DMS114 treated with DMSO at 0.1 percent for 48 hours (cell line): ENCODE data around the gene NPL.

Experiments
- DNase-seq: peaks from one replicate; lab custom pipeline; 2025; ENCODE audit not compliant: unreplicated experiment; lab: John Stamatoyannopoulos, UW

NPL gene

DNA sequence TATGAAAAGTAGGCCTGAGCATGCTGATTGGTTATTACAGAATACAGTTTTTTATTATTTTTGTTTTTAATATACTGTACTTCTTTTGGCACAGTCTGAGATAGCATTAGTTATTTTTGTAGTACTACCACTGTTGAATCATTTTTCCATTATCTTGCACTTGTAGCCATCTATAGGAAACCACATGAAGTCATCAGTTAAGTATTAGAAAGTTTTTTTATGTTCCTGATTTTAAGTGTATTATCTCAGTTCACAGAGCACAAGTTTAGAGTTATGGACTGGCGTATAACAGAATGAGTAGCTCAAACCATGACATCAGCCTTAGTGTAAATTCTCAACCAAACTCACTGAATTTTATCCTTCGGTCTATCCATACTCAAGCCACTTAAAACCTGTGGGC lies 72.4 kb downstream of the NPL start:
- DNase-seq: no peak

DNA sequence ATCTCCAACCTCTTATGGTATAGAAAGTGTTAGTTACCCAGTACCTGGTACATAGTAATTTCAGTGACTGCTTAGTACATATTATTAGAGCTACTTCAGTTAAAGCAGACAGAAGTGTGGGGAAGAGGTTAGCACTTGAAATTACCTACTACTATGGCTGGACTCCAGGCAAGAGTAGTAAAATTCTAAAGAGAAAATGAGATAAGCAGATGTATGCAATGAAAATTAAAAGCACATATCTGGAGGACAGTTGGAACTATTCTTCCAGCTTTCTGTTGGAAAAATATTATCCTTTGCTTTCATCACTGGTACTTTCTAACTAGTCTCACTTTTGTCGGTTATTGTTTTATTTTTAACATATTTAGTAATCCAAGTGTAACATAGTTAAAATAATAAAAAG lies 73.3 kb downstream of the NPL start:
- no peak for DNase-seq

DNA sequence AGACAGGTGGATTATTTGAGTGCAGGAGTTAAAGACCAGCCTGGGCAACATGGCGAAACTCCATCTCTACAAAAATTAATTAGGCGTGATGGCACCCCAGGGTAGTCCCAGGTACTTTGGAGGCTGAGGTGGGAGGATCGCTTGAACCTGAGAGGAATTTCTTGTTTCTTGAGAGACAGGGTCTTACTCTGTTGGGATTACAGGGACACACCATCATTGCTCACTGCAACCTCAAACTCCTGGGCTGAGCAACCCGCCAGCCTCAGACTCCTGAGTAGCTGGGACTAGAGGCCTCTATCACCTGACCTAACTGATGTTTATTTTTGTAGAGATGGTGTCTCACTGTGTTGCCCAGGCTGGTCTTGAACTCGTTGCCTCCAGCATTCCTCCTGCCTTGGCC lies 74.4 kb downstream of the NPL start:
- DNase-seq: no peak

DNA sequence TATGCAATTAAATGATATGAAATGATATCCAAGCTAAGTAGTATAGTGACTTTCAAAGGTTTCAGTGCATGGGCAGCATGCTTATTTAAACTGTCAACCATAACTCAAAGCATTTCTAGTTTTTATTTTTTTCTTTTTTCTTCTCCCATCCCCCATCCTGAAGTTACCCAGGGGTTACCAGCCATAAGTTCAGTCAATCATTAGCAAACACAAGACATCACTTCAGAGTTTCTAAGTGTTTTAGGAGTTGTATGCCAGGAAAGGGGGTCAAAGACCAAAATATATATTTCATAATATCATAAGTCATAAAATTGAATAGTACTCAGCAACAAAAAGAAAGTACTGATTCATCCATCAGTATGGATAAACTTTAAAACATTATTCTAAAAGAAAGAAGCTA lies 78.3 kb downstream of the NPL start:
- no peak for DNase-seq

DNA sequence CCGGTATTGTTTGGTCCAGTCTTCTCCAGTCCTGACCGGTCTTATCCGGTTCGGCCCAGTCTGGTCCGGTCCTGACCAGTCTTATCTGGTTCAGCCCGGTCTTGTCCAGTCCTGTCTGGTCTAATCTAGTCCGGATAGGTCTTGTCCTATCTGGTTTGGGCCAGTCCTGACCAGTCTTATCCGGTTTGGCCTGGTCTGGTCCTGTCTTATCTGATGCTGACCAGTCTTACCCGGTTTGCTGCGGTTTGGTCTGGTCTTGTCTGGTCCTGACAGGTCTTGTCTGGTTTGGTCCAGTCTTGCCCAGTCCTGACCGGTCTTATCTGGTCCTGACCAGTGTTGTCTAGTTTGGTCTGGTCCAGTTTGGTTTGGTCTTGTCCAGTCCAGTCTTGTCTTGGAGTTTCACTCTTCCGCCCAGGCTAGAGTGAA lies 79.7 kb downstream of the NPL start:
- no peak for DNase-seq

DNA sequence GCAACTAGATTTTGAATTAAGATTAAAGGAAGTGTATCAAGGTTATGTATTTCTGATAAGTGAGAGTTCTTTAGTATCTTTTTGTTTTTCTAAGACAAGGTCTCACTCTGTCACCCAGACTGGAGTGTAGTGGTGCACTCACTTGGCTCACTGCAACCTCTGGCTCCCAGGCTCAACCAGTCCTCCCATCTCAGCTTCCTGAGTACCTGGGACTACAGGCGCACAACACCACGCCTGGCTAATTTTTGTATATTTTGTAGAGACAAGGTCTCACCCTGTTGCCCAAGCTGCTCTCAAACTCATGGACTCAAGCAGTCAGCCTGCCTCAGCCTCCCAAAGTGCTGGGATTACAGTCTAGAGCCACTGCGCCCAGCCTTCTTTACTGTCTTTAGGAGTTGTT lies 83.3 kb downstream of the NPL start:
- DNase-seq: no peak

DNA sequence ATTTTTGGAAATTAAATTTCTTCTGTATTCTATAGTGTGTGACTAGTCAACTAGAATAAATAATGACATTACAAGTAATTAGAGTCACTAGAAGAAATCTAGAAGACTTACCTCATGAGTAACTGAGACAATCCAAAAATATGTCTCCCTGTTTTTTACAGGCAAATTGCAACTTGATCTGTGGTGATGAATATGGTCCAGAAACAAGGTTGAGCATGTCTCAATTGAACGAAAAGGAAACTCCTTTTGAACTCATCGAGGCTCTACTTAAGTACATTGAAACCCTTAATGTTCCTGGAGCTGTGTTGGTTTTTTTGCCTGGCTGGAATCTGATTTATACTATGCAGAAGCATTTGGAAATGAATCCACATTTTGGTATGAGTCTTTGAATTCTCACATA lies 86.3 kb downstream of the NPL start:
- DNase-seq: no peak

DNA sequence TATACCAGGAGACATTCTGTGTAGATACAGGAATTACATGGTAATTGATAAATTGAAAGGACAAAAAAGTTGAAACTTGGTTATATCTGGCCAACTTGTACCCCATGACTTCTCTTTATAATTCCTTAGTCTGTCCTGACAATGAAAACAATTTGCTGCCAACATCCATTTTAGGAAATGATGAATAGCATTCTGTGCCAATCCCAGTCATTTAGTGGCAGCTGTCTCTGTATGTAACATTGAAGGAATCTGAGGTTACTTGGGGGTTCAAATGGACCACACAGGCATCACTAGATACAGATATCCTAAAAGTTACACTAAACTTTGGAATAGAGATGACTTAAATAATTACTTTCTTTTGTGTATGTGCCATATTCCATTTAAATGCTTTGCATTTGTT lies 87.8 kb downstream of the NPL start:
- DNase-seq: no peak

DNA sequence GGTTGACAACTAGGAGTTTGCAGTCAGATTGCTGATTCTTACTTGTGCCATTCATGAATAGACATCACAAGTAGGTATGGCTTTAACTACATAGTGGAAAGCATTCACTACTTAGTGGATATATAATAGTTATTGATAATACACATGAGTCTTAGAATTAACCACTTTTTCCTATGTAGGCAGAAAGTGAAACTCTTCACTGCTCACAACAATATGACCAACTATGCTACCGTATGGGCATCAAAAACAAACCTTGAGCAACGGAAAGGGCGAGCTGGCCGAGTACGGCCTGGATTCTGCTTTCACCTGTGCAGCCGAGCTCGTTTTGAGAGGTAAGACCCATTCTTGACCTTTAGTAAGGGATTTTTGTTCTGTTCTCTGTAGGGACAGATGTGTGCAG lies 88.3 kb downstream of the NPL start:
- no peak for DNase-seq
